IMR-90 (cell line): ENCODE measurements around the gene BAIAP2. TPM values are rescaled to one million over a fixed set of nuclear protein-coding genes. Genes with fewer than 3 reads are reported as not detected.

Source experiments
- ATAC-seq: fragments of 200-7000 bp; cut with Tn5 transposase; 2 replicates; pipeline ENCODE4 v1.9.1; 2020; ENCODE audit warnings: low read depth, mild to moderate bottlenecking, moderate library complexity
- BruUV-seq: library from RNA; stranded (reverse); fragments of 400-500 nt; replicated peaks from 2 replicates; lab custom pipeline; 2021; lab: Mats Ljungman, UMichigan
- CTCF ChIA-PET: fragments of 300-600 bp; formaldehyde crosslinking; extraction: SDS; loops from one replicate; lab custom pipeline; 2021; ENCODE audit warnings: antibody characterized with exemption; lab: Yijun Ruan, JAX
- POLR2A ChIA-PET: fragments of 300-600 bp; sonication (Branson Sonifier 250); formaldehyde crosslinking; loops from one replicate; lab custom pipeline; 2022; ENCODE audit warnings: antibody characterized with exemption; ENCODE audit not compliant: unreplicated experiment; lab: Charles Lee
- DNase-seq: peaks from one replicate; pipeline ENCODE4 v3.0.0; 2013
- H2AFZ ChIP-seq: replicated peaks from 2 replicates; pipeline ENCODE3; 2013; ENCODE audit warnings: low read length, mild to moderate bottlenecking; ENCODE audit not compliant: poor library complexity
- H2AK5ac ChIP-seq: 2 replicates; pipeline ENCODE4 v1.6.1; 2013; ENCODE audit warnings: low read depth, low read length, inconsistent platforms
- H2AK9ac ChIP-seq: replicated peaks from 2 replicates; pipeline ENCODE3; 2013; ENCODE audit warnings: mild to moderate bottlenecking, low read depth, low read length, moderate library complexity; ENCODE audit not compliant: poor library complexity
- H2BK120ac ChIP-seq: 2 replicates; pipeline ENCODE4 v1.6.1; 2013; ENCODE audit warnings: low read depth, low read length, inconsistent platforms
- H2BK15ac ChIP-seq: 3 replicates; pipeline ENCODE4 v1.6.1; 2013; ENCODE audit warnings: low read depth, low read length, inconsistent platforms
- H2BK20ac ChIP-seq: 2 replicates; pipeline ENCODE4 v1.6.1; 2013; ENCODE audit warnings: low read depth, mild to moderate bottlenecking, inconsistent platforms, low read length, moderate library complexity
- H2BK5ac ChIP-seq: 2 replicates; pipeline ENCODE4 v1.6.1; 2013; ENCODE audit warnings: mild to moderate bottlenecking, low read depth, low read length, inconsistent platforms; ENCODE audit not compliant: poor library complexity, severe bottlenecking
- H3K14ac ChIP-seq: replicated peaks from 2 replicates; pipeline ENCODE4 v1.6.1; 2013; ENCODE audit warnings: low read depth, low read length, inconsistent platforms
- H3K18ac ChIP-seq: 2 replicates; pipeline ENCODE4 v1.6.1; 2013; ENCODE audit warnings: low read depth, low read length, control low read depth
- H3K23ac ChIP-seq: 2 replicates; pipeline ENCODE4 v1.6.1; 2013; ENCODE audit warnings: low read depth, low read length, inconsistent platforms
- H3K27ac ChIP-seq: 2 replicates; pipeline ENCODE4 v1.5.1; 2013; ENCODE audit warnings: mild to moderate bottlenecking, control low read depth, low read length; ENCODE audit not compliant: insufficient read depth
- H3K27me3 ChIP-seq: 2 replicates; pipeline ENCODE4 v1.6.1; 2013; ENCODE audit warnings: low read length; ENCODE audit not compliant: control insufficient read depth, insufficient read depth
- H3K36me3 ChIP-seq: 2 replicates; pipeline ENCODE4 v1.6.1; 2013; ENCODE audit warnings: low read length, mixed read lengths; ENCODE audit not compliant: control insufficient read depth, insufficient read depth
- H3K4ac ChIP-seq: 2 replicates; pipeline ENCODE4 v1.6.1; 2013; ENCODE audit warnings: low read depth, low read length, inconsistent platforms
- H3K4me1 ChIP-seq: 2 replicates; pipeline ENCODE4 v1.6.1; 2013; ENCODE audit warnings: low read length, mixed read lengths; ENCODE audit not compliant: control insufficient read depth, insufficient read depth
- H3K4me2 ChIP-seq: 2 replicates; pipeline ENCODE4 v1.6.1; 2013; ENCODE audit warnings: low read depth, mild to moderate bottlenecking, control low read depth, low read length, moderate library complexity
- H3K4me3 ChIP-seq: 2 replicates; pipeline ENCODE4 v1.5.1; 2013; ENCODE audit warnings: low read depth, mild to moderate bottlenecking, control low read depth, low read length, moderate library complexity; ENCODE audit not compliant: insufficient read depth
- H3K56ac ChIP-seq: 2 replicates; pipeline ENCODE4 v1.6.1; 2013; ENCODE audit warnings: low read length, inconsistent platforms; ENCODE audit not compliant: insufficient read depth; ENCODE audit errors: extremely low read depth
- H3K79me1 ChIP-seq, 2 experiments: 2 replicates each; pipeline ENCODE4 v1.6.1; 2013; ENCODE audit warnings: low read length in 2 of 2, inconsistent platforms in 1 of 2, low read depth in 1 of 2
- H3K9ac ChIP-seq: 2 replicates; pipeline ENCODE4 v1.6.1; 2013; ENCODE audit warnings: low read depth, low read length, control low read depth
- H3K9me1 ChIP-seq: 2 replicates; pipeline ENCODE4 v1.6.1; 2013; ENCODE audit warnings: low read length, inconsistent platforms; ENCODE audit not compliant: insufficient read depth
- H3K9me3 ChIP-seq: 2 replicates; pipeline ENCODE4 v1.6.1; 2013; ENCODE audit warnings: low read length; ENCODE audit not compliant: control insufficient read depth, insufficient read depth
- H4K20me1 ChIP-seq: 2 replicates; pipeline ENCODE4 v1.6.1; 2013; ENCODE audit warnings: low read length, inconsistent platforms; ENCODE audit not compliant: insufficient read depth
- H4K5ac ChIP-seq: 2 replicates; pipeline ENCODE4 v1.6.1; 2013; ENCODE audit warnings: mild to moderate bottlenecking, low read depth, low read length, control low read depth
- H4K8ac ChIP-seq, 2 experiments: 2 replicates each; pipeline ENCODE4 v1.6.1; 2013; ENCODE audit warnings: low read depth in 2 of 2, low read length in 2 of 2, control low read depth in 1 of 2, inconsistent platforms in 1 of 2
- H4K91ac ChIP-seq: 2 replicates; pipeline ENCODE4 v1.6.1; 2013; ENCODE audit warnings: low read depth, low read length, inconsistent platforms; ENCODE audit not compliant: insufficient read depth
- CEBPB ChIP-seq: IDR thresholded peaks from 2 replicates; pipeline ENCODE4 v1.6.1; 2012; ENCODE audit warnings: low read depth, low read length, improper control_type of control experiment
- MXI1 ChIP-seq: IDR thresholded peaks from 2 replicates; pipeline ENCODE4 v1.6.1; 2012; ENCODE audit warnings: low read depth, mild to moderate bottlenecking, low read length, moderate library complexity, borderline replicate concordance
- WGBS, 2 experiments: methylation state at CpG; one replicate each; pipeline versions ENCODE4 v1.1.5 to v1.1.7; 2013; ENCODE audit warnings: missing lambda C conversion rate in 2 of 2; ENCODE audit not compliant: insufficient read length in 1 of 2; ENCODE audit errors: extremely low coverage in 2 of 2; 5-methylcytosine and 5-hydroxymethylcytosine counted together
- dilution Hi-C: fragments of 300-500 bp; cut with HindIII; formaldehyde crosslinking; loops from one replicate; pipeline ENCODE4 v1.14.3; 2018; ENCODE audit warnings: low sequenced_read_pairs; ENCODE audit not compliant: unreplicated experiment
- in situ Hi-C: fragments of 300-500 bp; cut with MboI; formaldehyde crosslinking; loops from 3 replicates; pipeline ENCODE4 v1.14.3; 2019; ENCODE audit warnings: low sequenced_read_pairs, inconsistent platforms, mixed read lengths
- intact Hi-C: fragments of 100-400 bp; cut with micrococcal nuclease; formaldehyde crosslinking; loops from 2 replicates; pipeline ENCODE4 v1.10.0; 2022
- polyA plus RNA-seq, 3 experiments: library from polyadenylated mRNA; depleted of rRNA; stranded (reverse); fragments of >200 nt; gene quantifications; 2 replicates each; pipeline ENCODE4 v1.2.3, GENCODE V29; 2012; ENCODE audit warnings: low replicate concordance in 1 of 3
- total RNA-seq: library from RNA; depleted of rRNA; stranded (reverse); fragments of >200 nt; gene quantifications from 2 replicates; pipeline ENCODE4 v1.2.3, GENCODE V29; 2012

Gene BAIAP2
- total and polyA plus RNA-seq, 2 of the 4 experiments (the other 2 are of a cell fraction), result 18.3 to 32.6 TPM

GRCh38 chr17:81050645-81051625 lies 16.0 kb downstream of the BAIAP2 start:
- Histone ChIP-seq H3K36me3 (no peaks in the 10 kb centered on the region; the same call in 1 of the 2 replicates), H3K79me1 (peaks cover 7 to 37% of the 10 kb centered on the region in 2 experiments), H2AFZ (no peak overlapping the region), H4K5ac (no peak overlapping the region), H3K14ac (no peak overlapping the region), H3K23ac (no peak overlapping the region), H2BK5ac (no peak overlapping the region), H3K9me3 (no peaks in the 10 kb centered on the region), H3K4me3 (no peak overlapping the region), H3K27ac (no peak overlapping the region), H4K20me1 (peaks cover 39% of the 10 kb centered on the region), H3K56ac (no peak overlapping the region), H4K8ac (no peak overlapping the region), H3K4me2 (no peak overlapping the region), H3K18ac (no peak overlapping the region), H3K9me1 (peaks cover 5% of the 10 kb centered on the region), H2BK20ac (no peak overlapping the region), H2AK9ac (no peak overlapping the region), H3K9ac (no peak overlapping the region), H3K4me1 (peaks cover 3% of the 10 kb centered on the region; the same call in 1 of the 2 replicates), H3K4ac (no peak overlapping the region), H3K27me3 (no peaks in the 10 kb centered on the region), H2AK5ac (no peak overlapping the region), H4K91ac (no peak overlapping the region), H2BK120ac (no peak overlapping the region), H2BK15ac (no peak overlapping the region)
- POLR2A ChIA-PET, result no interaction called here
- no TSS peak for BruUV-seq
- TF ChIP-seq CEBPB (peak; percentile 51; the same call in 1 of the 2 replicates), MXI1 (no peak)
- 94% methylated on average over 22 of the region's 32 CpGs; no CpG with 5 or more reads in 1 of the 2 experiments for WGBS, 2 experiments
- intact Hi-C loops (no loop called here), dilution Hi-C loops (no loop called here), in situ Hi-C loops (no loop called here)
- DNase-seq (no peak), ATAC-seq (peak; percentile 29; the same call in 1 of the 2 replicates)
- CTCF ChIA-PET, result interaction anchor here (0.7 kb wide), 1 partner anchor 13 kb away, joined by 4 read pairs; no protein-coding TSS in a partner anchor
